ENCODE measurements around the gene TOMM20. TPM values are rescaled to one million over a fixed set of nuclear protein-coding genes. Genes with fewer than 3 reads are reported as not detected.

The TOMM20 gene
- total and polyA plus RNA-seq, 2 of the 8 experiments (the other 6 are each of a cell fraction or from before 2014, with no cell fraction given) = 71.4 to 168 TPM

DNA sequence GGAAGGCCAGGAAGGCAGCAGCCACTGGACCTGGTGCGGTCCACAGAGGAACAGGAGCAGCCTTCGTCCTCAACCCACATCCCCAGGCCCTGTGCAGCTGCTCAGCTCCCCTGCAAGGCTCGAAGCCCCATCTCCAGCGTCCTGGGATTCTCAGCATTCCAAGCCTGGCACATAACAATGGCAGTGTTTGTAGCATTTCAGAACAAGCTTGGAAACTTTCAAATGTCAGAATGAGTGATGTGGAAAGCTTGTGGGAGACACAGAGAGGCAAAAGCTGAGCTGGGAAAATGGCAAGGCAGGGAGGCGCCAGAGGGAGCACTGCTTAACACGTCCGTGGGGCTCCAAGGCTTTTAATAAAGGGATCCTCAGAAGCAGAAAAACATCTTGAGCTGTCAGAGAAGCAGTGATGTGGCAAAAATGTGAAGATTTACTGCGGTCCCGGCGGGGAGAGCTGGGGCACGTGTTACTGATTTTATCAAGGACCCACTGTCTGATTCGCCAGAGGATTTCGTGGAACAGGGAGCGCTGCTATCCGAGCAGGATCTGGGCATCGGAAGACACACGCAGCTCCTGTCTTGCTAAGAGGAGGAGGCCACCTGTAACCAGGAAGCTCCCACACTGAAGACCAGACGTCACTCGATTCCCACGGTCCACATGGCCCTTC lies 38.1 kb downstream of the TOMM20 start (continued):
- TF ChIP-seq, protein P1, sequence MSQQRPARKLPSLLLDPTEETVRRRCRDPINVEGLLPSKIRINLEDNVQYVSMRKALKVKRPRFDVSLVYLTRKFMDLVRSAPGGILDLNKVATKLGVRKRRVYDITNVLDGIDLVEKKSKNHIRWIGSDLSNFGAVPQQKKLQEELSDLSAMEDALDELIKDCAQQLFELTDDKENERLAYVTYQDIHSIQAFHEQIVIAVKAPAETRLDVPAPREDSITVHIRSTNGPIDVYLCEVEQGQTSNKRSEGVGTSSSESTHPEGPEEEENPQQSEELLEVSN (IDR thresholded peaks at IDR 0.05) = peak; percentile 5; the same call in 1 of the 2 replicates
- no peak for TF ChIP-seq JUND (IDR thresholded peaks at IDR 0.05; ENCODE audit: low read length)
- TF ChIP-seq SP2 (IDR thresholded peaks at IDR 0.05; ENCODE audit: low read length) = no peak
- TF ChIP-seq BCL11A (IDR thresholded peaks at IDR 0.05; ENCODE audit: low read depth in 2 of 2, low read length in 2 of 2) = no peak
- TF ChIP-seq CTBP2 (IDR thresholded peaks at IDR 0.05; ENCODE audit: borderline replicate concordance, insufficient read depth, insufficient read length, low read length) = peak; percentile 75
- no peak for TF ChIP-seq GABPA (IDR thresholded peaks at IDR 0.05; ENCODE audit: borderline replicate concordance, insufficient read depth, low read length)
- TF ChIP-seq RNF2 (IDR thresholded peaks at IDR 0.05; ENCODE audit: borderline replicate concordance, low read depth, low read length, missing control alignments, poor library complexity, severe bottlenecking) = no peak
- TF ChIP-seq SUZ12 (IDR thresholded peaks at IDR 0.05; ENCODE audit: low read length) = no peak
- TF ChIP-seq SP1 (IDR thresholded peaks at IDR 0.05; ENCODE audit: low read depth, low read length) = peak; percentile 60; the same call in 1 of the 2 replicates
- TF ChIP-seq CHD2 (IDR thresholded peaks at IDR 0.05; ENCODE audit: low read length) = no peak
- TF ChIP-seq CTCF (IDR thresholded peaks at IDR 0.05; ENCODE audit: control extremely low read depth in 1 of 3, insufficient read depth in 1 of 3, low read depth in 1 of 3, low read length in 3 of 3) = peak in 1 of 3 experiments; percentile 11; a peak in 1 of 4 replicates
- peak; percentile 50 for TF ChIP-seq SAP30 (IDR thresholded peaks at IDR 0.05; ENCODE audit: insufficient read depth, insufficient replicate concordance, low read length)
- TF ChIP-seq KDM5A (IDR thresholded peaks at IDR 0.05; ENCODE audit: low read length) = no peak
- TF ChIP-seq RAD21 (IDR thresholded peaks at IDR 0.05 in 1 of 2, conservative IDR thresholded peaks at IDR 0.05 in 1 of 2; ENCODE audit: low read depth in 2 of 2, low read length in 2 of 2) = peak in 1 of 2 experiments; percentile 13; a peak in 2 of 4 replicates
- TF ChIP-seq TBP (IDR thresholded peaks at IDR 0.05; ENCODE audit: low read depth, low read length) = peak; percentile 49; the same call in 1 of the 2 replicates
- peak; percentile 99 for TF ChIP-seq TEAD4 (IDR thresholded peaks at IDR 0.05; ENCODE audit: low read depth, low read length)
- TF ChIP-seq EZH2 (IDR thresholded peaks at IDR 0.05; ENCODE audit: low read depth, low read length, severe bottlenecking) = no peak
- no peak for TF ChIP-seq KDM1A (IDR thresholded peaks at IDR 0.05; ENCODE audit: borderline replicate concordance, low read length)
- 0 out of 2 replicates have a peak, but pooled peaks have one; percentile 51 for TF ChIP-seq POU5F1 (IDR thresholded peaks at IDR 0.05; ENCODE audit: low read depth, low read length)
- 0 out of 2 replicates have a peak, but pooled peaks have one; percentile 16 for TF ChIP-seq MAFK (IDR thresholded peaks at IDR 0.05; ENCODE audit: low read depth, low read length)

All from H1 (cell line).